GM20000 (cell line): ENCODE data around the gene DAPL1.

ENCODE experiments used
- DNase-seq: peaks from one replicate; pipeline ENCODE4 v3.0.0; 2012; ENCODE audit warnings: low spot score
- CTCF ChIP-seq: IDR thresholded peaks from 2 replicates; pipeline ENCODE4 v1.5.1; 2012; ENCODE audit warnings: mild to moderate bottlenecking, control low read depth; ENCODE audit errors: extremely low read depth, missing control alignments

Gene DAPL1

GRCh38 chr2:158753641-158754611, 41.2 kb upstream of the DAPL1 start:
- peak; percentile 74 for DNase-seq
- TF ChIP-seq CTCF: peak; percentile 73

GRCh38 chr2:158755310-158756087, 39.6 kb upstream of the DAPL1 start:
- DNase-seq: no peak
- TF ChIP-seq CTCF: no peak

- no peak for TF ChIP-seq CTCF
- no peak for DNase-seq
These were observed 38.8 kb upstream of the DAPL1 start for GRCh38 chr2:158756331-158756730.

GRCh38 chr2:158756976-158757375, 38.1 kb upstream of the DAPL1 start:
- no peak for TF ChIP-seq CTCF

GRCh38 chr2:158760887-158761286, 34.2 kb upstream of the DAPL1 start:
- no peak for TF ChIP-seq CTCF
- no peak for DNase-seq

More at GRCh38 chr2:158756976-158757375, 38.1 kb upstream of the DAPL1 start:
- DNase-seq: no peak

- TF ChIP-seq CTCF: no peak
- no peak for DNase-seq
These were observed 33.5 kb upstream of the DAPL1 start for GRCh38 chr2:158761621-158762020.

GRCh38 chr2:158762336-158762735, 32.8 kb upstream of the DAPL1 start:
- TF ChIP-seq CTCF: no peak
- no peak for DNase-seq
